DLD1 (cell line): ENCODE measurements around the gene LYZL6.

ENCODE experiments used
- in situ Hi-C: cut with HindIII; loops from 2 replicates; pipeline ENCODE4 v1.10.0; 2017; ENCODE audit warnings: low sequenced_read_pairs

LYZL6 gene

DNA sequence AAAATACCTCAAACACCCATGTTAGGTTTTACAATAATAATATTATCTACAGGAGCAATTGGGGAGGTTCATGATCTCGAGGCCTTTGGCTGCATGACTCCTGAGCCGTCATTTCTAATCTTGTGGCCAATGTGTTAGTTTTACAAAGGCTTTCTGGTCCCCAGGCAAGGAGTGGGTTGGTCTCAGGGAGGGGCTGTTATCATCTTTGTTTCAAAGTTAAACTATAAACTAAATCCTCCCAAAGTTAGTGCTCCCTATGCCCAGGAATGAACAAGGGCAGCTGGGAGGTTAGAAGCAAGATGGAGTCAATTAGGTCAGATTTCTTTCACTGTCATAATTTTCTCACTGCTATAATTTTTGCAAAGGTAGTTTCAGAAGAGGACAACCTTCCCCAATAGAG is 54.3 kb downstream of the LYZL6 start:
- in situ Hi-C loops = no loop called here
